Measurements from ENCODE around the gene PLG. TPM values are rescaled to one million over a fixed set of nuclear protein-coding genes. Genes with fewer than 3 reads are reported as not detected.
"Not testable (repeated sequence)": the region's sequence is repeated elsewhere in the genome, so short reads cannot be mapped to it uniquely, and the experiment has no call there.

Gene PLG
- total and polyA plus RNA-seq, 9 donors: 0.40 to 3.8 (median 2.8) TPM

GRCh38 chr6:160697826-160698225, 4.2 kb upstream of the PLG start:
- DNase-seq: no peak
- H3K4me1 ChIP-seq (ENCODE audit: control insufficient read depth, insufficient read depth, low read length): no peaks in the 10 kb centered on the region
- no peak overlapping the region for H3K4me3 ChIP-seq (ENCODE audit: low read length)
- no peaks in the 10 kb centered on the region for H3K36me3 ChIP-seq (ENCODE audit: control insufficient read depth, insufficient read depth, low read length)
- H3K27ac ChIP-seq (ENCODE audit: low read length): no peak overlapping the region
- H3K9me3 ChIP-seq (replicated peaks; ENCODE audit: control insufficient read depth, low read depth, low read length): no peaks in the 10 kb centered on the region
- no peaks in the 10 kb centered on the region for H3K27me3 ChIP-seq (ENCODE audit: control insufficient read depth, insufficient read depth, low read length)
- WGBS (ENCODE audit: insufficient coverage): 79% methylated on average over 2 of the region's 6 CpGs

GRCh38 chr6:160704688-160705087, 2.6 kb downstream of the PLG start:
- 91% methylated on average over 6 of the region's 7 CpGs for WGBS (ENCODE audit: insufficient coverage)
- H3K4me3 ChIP-seq (ENCODE audit: low read length); H3K4me1 ChIP-seq (ENCODE audit: control insufficient read depth, insufficient read depth, low read length); H3K27ac ChIP-seq (ENCODE audit: low read length); DNase-seq; H3K36me3 ChIP-seq (ENCODE audit: control insufficient read depth, insufficient read depth, low read length); H3K27me3 ChIP-seq (ENCODE audit: control insufficient read depth, insufficient read depth, low read length); H3K9me3 ChIP-seq (replicated peaks; ENCODE audit: control insufficient read depth, low read depth, low read length): not testable (repeated sequence)

- H3K27ac ChIP-seq (ENCODE audit: low read length); H3K4me1 ChIP-seq (ENCODE audit: control insufficient read depth, insufficient read depth, low read length); H3K36me3 ChIP-seq (ENCODE audit: control insufficient read depth, insufficient read depth, low read length); H3K4me3 ChIP-seq (ENCODE audit: low read length); DNase-seq; H3K9me3 ChIP-seq (replicated peaks; ENCODE audit: control insufficient read depth, low read depth, low read length); H3K27me3 ChIP-seq (ENCODE audit: control insufficient read depth, insufficient read depth, low read length): not testable (repeated sequence)
These were observed 6.9 kb downstream of the PLG start for GRCh38 chr6:160708993-160709392.

DNA sequence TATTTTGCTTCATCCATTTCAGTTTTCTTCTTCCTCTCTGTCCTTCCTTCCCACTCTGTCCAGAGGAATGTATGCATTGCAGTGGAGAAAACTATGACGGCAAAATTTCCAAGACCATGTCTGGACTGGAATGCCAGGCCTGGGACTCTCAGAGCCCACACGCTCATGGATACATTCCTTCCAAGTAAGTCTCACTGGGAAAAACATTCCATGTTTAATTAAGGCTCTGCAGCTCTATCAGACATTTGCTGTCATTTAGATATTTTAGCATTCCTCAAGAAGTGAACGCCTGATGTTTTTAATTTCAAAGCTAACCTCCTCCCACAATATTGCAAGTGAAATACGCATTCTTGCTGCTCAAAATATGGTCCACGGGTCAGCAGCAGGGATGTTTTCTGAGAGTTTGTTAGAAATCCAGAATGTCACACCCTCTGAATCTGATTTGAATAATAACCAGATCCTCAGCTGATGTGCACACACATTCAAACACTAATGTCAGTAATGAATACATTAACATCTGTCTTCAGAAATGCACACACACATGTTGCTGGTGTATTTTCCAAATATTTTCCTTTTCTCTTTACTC, 12.8 kb downstream of the PLG start:
- Histone ChIP-seq H3K27me3 (ENCODE audit: control insufficient read depth, insufficient read depth, low read length) (no peaks in the 10 kb centered on the region), H3K4me3 (ENCODE audit: low read length) (no peak overlapping the region), H3K36me3 (ENCODE audit: control insufficient read depth, insufficient read depth, low read length) (no peaks in the 10 kb centered on the region), H3K9me3 (replicated peaks; ENCODE audit: control insufficient read depth, low read depth, low read length) (no peaks in the 10 kb centered on the region), H3K27ac (ENCODE audit: low read length) (no peak overlapping the region), H3K4me1 (ENCODE audit: control insufficient read depth, insufficient read depth, low read length) (peaks cover 5% of the 10 kb centered on the region)
- WGBS (ENCODE audit: insufficient coverage): 36% methylated on average over 2 of the region's 5 CpGs
- peak; percentile 21 for DNase-seq

DNA sequence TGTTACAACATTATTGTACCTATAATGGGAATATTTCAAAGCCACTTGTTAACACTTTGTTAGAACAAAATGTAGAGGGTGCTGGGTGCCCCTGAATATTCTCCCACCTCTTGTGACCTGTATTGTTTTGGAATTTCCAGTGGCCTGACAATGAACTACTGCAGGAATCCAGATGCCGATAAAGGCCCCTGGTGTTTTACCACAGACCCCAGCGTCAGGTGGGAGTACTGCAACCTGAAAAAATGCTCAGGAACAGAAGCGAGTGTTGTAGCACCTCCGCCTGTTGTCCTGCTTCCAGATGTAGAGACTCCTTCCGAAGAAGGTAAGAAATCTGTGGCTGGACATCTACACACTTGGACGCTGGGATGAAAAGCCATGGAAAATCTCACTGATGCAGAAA, 28.9 kb downstream of the PLG start:
- Histone ChIP-seq H3K4me1 (ENCODE audit: control insufficient read depth, insufficient read depth, low read length) (no peaks in the 10 kb centered on the region), H3K36me3 (ENCODE audit: control insufficient read depth, insufficient read depth, low read length) (no peaks in the 10 kb centered on the region), H3K27ac (ENCODE audit: low read length) (no peak overlapping the region), H3K9me3 (replicated peaks; ENCODE audit: control insufficient read depth, low read depth, low read length) (no peaks in the 10 kb centered on the region), H3K27me3 (ENCODE audit: control insufficient read depth, insufficient read depth, low read length) (no peaks in the 10 kb centered on the region), H3K4me3 (ENCODE audit: low read length) (no peak overlapping the region)
- DNase-seq: no peak
- 41% methylated on average over 5 of the region's 6 CpGs for WGBS (ENCODE audit: insufficient coverage)

- no peaks in the 10 kb centered on the region for H3K27me3 ChIP-seq (ENCODE audit: control insufficient read depth, insufficient read depth, low read length)
- no peak overlapping the region for H3K27ac ChIP-seq (ENCODE audit: low read length)
- WGBS (ENCODE audit: insufficient coverage): 10% methylated on average over 3 of the region's 8 CpGs
- DNase-seq: peak; percentile 48
- H3K4me1 ChIP-seq (ENCODE audit: control insufficient read depth, insufficient read depth, low read length): no peaks in the 10 kb centered on the region
- H3K36me3 ChIP-seq (ENCODE audit: control insufficient read depth, insufficient read depth, low read length): no peaks in the 10 kb centered on the region
- H3K9me3 ChIP-seq (replicated peaks; ENCODE audit: control insufficient read depth, low read depth, low read length): no peaks in the 10 kb centered on the region
- H3K4me3 ChIP-seq (ENCODE audit: low read length): no peak overlapping the region
These were observed 31.1 kb downstream of the PLG start for GRCh38 chr6:160733050-160733646.

DNA sequence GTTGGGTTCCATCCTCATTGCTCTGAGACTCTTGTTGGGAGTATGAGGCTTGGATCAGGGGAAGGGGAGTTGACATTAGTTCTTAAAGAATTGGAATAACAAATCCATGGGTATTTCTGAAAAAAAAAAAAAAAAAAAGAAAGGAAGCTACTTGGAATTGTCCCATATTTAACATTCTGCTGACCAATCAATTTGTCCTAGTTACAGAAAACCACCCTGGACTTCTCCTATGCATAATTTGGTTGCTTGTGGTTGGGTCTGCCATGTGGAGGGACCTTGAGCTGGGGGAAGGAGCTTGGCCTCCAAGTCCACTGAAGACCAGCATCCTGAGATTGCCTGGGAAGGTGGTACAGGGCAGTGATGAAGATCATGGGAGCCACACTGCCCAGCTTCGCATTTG, 32.6 kb downstream of the PLG start:
- no peaks in the 10 kb centered on the region for H3K4me1 ChIP-seq (ENCODE audit: control insufficient read depth, insufficient read depth, low read length)
- no peaks in the 10 kb centered on the region for H3K9me3 ChIP-seq (replicated peaks; ENCODE audit: control insufficient read depth, low read depth, low read length)
- no peaks in the 10 kb centered on the region for H3K36me3 ChIP-seq (ENCODE audit: control insufficient read depth, insufficient read depth, low read length)
- no peak overlapping the region for H3K4me3 ChIP-seq (ENCODE audit: low read length)
- H3K27ac ChIP-seq (ENCODE audit: low read length): no peak overlapping the region
- no peak for DNase-seq
- no peaks in the 10 kb centered on the region for H3K27me3 ChIP-seq (ENCODE audit: control insufficient read depth, insufficient read depth, low read length)
- WGBS (ENCODE audit: insufficient coverage): 67% methylated on average over 1 of the region's 1 CpG

DNA sequence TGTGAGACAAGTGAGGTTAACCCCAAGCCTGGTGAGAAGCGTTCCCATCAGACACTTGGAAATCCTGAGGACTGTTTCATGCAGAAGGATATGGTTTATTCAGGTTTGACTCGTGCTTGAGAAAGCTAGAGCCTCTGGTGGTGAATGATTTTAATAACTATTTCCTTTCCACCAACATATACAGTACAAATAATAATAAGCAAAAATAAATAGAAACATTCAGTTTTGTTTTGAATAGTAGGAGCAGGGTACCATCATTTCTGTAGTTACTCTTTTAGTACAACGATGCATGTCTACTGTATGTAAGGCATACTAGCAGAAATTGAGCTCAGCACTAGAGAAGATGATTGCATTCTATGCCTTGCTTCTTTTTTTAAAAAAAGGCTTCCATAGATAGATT, 33.5 kb downstream of the PLG start:
- Histone ChIP-seq H3K36me3 (ENCODE audit: control insufficient read depth, insufficient read depth, low read length) (no peaks in the 10 kb centered on the region), H3K4me3 (ENCODE audit: low read length) (no peak overlapping the region), H3K27me3 (ENCODE audit: control insufficient read depth, insufficient read depth, low read length) (no peaks in the 10 kb centered on the region), H3K27ac (ENCODE audit: low read length) (no peak overlapping the region), H3K9me3 (replicated peaks; ENCODE audit: control insufficient read depth, low read depth, low read length) (no peaks in the 10 kb centered on the region), H3K4me1 (ENCODE audit: control insufficient read depth, insufficient read depth, low read length) (no peaks in the 10 kb centered on the region)
- no peak for DNase-seq
- no CpG with 5 or more reads among the region's 3 CpGs for WGBS (ENCODE audit: insufficient coverage)

DNA sequence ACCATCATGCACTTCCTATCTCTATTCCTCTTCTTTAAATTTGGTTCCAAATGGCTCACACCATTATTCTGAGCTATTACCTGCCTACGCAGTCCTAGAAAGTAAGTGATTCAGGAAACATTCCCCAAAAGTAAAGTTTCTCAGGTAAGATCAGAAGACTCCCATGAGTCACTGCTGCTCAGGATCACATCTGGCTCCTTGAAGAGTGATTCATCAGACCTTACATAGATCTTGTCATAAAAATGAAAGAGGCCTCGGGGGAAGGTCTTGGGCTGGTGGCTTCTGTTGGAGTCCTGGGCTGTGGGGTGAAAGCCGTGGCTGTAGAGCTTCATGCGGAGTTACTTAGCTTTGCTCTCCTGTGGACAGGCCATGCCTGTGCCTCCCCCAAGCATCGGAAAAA, 35.9 kb downstream of the PLG start:
- no peak overlapping the region for H3K27ac ChIP-seq (ENCODE audit: low read length)
- 100% methylated on average over 2 of the region's 5 CpGs for WGBS (ENCODE audit: insufficient coverage)
- no peak for DNase-seq
- H3K4me3 ChIP-seq (ENCODE audit: low read length): no peak overlapping the region
- H3K27me3 ChIP-seq (ENCODE audit: control insufficient read depth, insufficient read depth, low read length): no peaks in the 10 kb centered on the region
- peaks cover 3% of the 10 kb centered on the region for H3K9me3 ChIP-seq (replicated peaks; ENCODE audit: control insufficient read depth, low read depth, low read length)
- H3K36me3 ChIP-seq (ENCODE audit: control insufficient read depth, insufficient read depth, low read length): no peaks in the 10 kb centered on the region
- H3K4me1 ChIP-seq (ENCODE audit: control insufficient read depth, insufficient read depth, low read length): no peaks in the 10 kb centered on the region

GRCh38 chr6:160739955-160740354, 37.9 kb downstream of the PLG start:
- 75% methylated on average over 3 of the region's 6 CpGs for WGBS (ENCODE audit: insufficient coverage)

GRCh38 chr6:160741012-160741411, 39.0 kb downstream of the PLG start:
- H3K36me3 ChIP-seq (ENCODE audit: control insufficient read depth, insufficient read depth, low read length); H3K27ac ChIP-seq (ENCODE audit: low read length); H3K4me3 ChIP-seq (ENCODE audit: low read length); H3K27me3 ChIP-seq (ENCODE audit: control insufficient read depth, insufficient read depth, low read length); H3K4me1 ChIP-seq (ENCODE audit: control insufficient read depth, insufficient read depth, low read length); DNase-seq; H3K9me3 ChIP-seq (replicated peaks; ENCODE audit: control insufficient read depth, low read depth, low read length): not testable (repeated sequence)
- 57% methylated on average over 2 of the region's 7 CpGs for WGBS (ENCODE audit: insufficient coverage)

More at GRCh38 chr6:160739955-160740354, 37.9 kb downstream of the PLG start:
- Histone ChIP-seq H3K36me3 (ENCODE audit: control insufficient read depth, insufficient read depth, low read length) (no peaks in the 10 kb centered on the region), H3K9me3 (replicated peaks; ENCODE audit: control insufficient read depth, low read depth, low read length) (peaks cover 3% of the 10 kb centered on the region), H3K4me1 (ENCODE audit: control insufficient read depth, insufficient read depth, low read length) (no peaks in the 10 kb centered on the region), H3K4me3 (ENCODE audit: low read length) (no peak overlapping the region), H3K27me3 (ENCODE audit: control insufficient read depth, insufficient read depth, low read length) (no peaks in the 10 kb centered on the region), H3K27ac (ENCODE audit: low read length) (no peak overlapping the region)
- DNase-seq: no peak

Data from muscle of leg (tissue), 11 donors.